ENCODE measurements around the gene NDST1. TPM values are rescaled to one million over a fixed set of nuclear protein-coding genes. Genes with fewer than 3 reads are reported as not detected.

The NDST1 gene
- total and polyA plus RNA-seq, 2 of the 8 experiments (the other 6 are each of a cell fraction or from before 2014, with no cell fraction given), result 27.0 to 72.0 TPM

DNA sequence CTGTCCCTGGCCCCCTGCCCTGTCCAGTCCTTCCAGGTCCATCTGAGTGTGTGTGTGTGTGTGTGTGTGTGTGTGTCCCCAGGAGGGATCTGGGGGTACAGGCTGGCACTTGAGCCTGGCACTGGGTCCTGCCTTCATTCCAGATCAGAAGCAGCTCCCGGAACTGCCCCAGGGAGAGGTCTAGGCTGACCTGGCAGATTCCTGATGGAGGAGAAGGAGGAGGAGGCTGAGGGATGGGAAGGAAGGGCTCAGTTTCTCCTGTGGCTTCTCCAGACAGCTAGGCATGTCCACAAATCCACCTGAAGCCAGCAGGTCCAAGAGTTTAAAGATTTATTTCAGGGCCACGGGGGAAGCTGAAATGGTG, 328 bp downstream of the NDST1 start (continued):
- TF ChIP-seq SIN3A (conservative IDR thresholded peaks at IDR 0.05 in 1 of 2, IDR thresholded peaks at IDR 0.05 in 1 of 2; ENCODE audit: low read depth in 1 of 2, low read length in 2 of 2) (no peak), JUND (IDR thresholded peaks at IDR 0.05; ENCODE audit: low read length) (no peak), RNF2 (IDR thresholded peaks at IDR 0.05; ENCODE audit: borderline replicate concordance, low read depth, low read length, missing control alignments, poor library complexity, severe bottlenecking) (no peak), RAD21 (IDR thresholded peaks at IDR 0.05 in 1 of 2, conservative IDR thresholded peaks at IDR 0.05 in 1 of 2; ENCODE audit: low read depth in 2 of 2, low read length in 2 of 2) (no peak), SIX5 (IDR thresholded peaks at IDR 0.05; ENCODE audit: low read depth, low read length) (no peak)
